Non-pigmented ciliary epithelial cell (primary cell): ENCODE results near the gene ULK2.
A peak's percentile ranks its signal among the peaks of the same experiment; 100 is the strongest.
"Not testable (repeated sequence)": the region's sequence is repeated elsewhere in the genome, so short reads cannot be mapped to it uniquely, and the experiment has no call there.

Source experiments
- DNase-seq: peaks from one replicate; pipeline ENCODE4 v3.0.0-alpha.2; 2010; ENCODE audit warnings: low read depth

The ULK2 gene

DNA sequence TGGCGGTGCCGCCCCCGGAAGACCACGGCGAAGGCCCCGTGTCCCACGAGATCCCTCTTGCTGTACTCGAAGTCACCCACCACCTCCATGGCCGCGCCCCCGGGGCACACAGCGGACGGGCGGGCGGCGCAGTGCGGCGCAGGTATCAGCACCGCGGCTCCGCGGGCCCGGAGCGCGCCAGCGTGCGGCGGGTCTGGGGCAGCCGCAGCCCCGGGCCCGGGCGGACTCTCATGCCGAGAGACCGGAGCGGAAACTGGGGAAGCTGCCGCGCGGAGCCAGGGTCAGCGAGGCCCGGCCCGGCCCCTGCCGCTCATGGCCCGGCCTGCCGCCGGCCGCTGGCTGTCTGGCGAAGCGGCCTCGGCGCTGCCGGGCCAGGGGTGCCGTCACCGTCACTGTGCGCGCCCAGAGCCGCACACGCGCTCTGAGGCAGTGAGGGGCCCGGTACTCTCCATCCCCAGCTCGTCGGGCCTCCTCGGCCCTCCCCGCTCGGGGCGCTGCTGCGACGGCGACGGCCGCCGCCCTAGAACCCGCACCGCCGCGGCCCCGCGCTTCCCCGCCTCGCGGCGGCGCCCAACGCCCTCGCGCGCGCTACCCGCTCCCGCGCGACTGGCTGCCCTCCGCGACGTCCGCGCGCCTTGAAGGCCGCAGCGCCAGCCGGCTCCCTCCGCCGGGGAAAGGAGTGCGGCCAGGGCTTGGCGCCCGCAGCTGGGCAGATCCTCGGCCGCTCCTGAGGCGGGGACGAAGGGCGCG, at the start of gene ULK2:
Gene ULK2, minus strand, starts transcription at position 608 of the 750 bp plus-strand sequence. Its CDS starts 519 bp downstream, at position 89.
- peak; percentile 15 for DNase-seq

DNA sequence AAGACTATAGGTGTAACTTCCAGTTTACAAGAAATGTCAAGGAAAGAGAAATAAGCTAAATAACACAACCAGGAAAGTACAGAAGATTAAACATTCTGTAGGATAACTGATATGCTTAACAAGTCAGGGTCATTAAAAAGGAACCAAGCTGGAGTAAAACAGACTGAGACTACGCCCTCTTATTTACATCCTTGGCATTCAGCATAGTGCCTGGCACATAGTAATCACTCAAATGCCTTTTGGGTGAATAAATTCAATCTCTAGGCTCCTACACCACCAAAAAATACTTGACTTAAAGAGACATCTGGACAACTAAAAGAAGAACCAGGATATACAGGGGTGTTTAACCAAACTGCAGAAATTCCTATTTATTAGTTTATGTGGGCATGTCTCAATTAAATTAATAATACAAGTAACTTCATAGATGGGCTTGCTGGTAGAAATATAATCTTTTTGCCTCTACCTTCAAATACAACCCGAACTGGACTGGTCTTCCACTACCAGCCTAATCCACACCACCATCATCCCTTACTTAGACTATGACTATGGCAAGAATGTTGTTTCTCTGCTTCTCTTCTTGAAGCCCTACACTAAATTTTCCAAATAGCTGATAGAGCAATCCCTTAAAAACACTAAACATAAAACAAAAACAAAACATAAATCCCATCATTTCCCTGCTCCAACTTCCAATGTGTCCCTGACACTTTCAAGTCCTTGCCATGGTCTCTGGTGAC, 47.7 kb upstream of the ULK2 start:
- DNase-seq = no peak

DNA sequence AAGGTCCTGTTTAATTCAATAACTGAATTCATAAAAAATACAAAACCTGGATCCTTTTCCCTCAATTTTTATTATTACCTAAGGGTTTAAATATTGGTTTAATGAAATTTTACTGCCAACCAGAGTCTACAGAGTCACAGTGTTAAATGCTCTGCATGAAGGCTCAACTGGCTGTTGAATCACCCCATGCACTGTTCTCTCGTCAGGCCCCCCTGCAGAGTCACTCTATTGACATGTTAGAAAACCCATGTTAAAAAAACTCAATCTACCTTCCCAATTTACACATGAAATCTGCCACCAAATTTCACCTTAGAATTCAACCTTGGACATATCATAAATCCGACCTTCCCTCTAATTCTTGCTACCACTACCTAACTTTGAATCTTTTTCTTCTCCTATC, 43.3 kb upstream of the ULK2 start:
- DNase-seq = no peak

DNA sequence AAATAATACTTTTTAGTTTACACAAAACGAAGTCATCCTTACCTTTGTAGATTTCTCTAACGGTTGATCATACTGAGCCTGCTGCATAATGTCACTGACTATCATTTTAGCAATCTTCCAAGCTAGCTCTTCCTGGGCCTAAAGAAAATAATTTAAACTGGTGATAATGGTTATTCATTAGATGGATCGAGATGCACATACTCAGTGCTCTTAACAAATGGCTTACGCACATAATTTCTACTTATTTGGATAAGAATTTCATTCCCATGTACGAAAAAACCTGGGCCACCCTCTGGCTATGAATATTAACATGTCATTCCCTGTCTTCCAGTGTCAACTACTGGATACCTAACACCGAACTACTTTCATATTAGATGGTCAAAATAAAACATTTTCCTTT, 41.4 kb upstream of the ULK2 start:
- no peak for DNase-seq

DNA sequence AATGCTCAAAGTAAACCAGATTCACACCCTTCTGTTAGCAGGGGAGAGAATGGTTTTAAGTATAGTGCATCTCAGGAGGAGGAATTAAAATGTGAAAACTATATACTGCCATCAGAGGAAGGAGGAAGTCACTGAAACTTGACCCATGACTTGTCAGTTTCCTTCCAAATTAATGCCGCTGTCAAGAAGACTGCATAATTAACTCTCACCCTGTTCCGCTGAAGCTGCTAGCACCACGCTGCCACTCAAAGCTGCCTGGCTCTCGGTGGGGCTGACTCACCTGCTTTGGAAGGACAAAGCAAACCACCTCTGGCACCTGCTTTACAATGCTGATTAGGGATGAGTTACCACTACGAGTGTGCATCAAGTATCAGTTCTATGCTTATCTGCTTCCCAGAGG, 37.8 kb upstream of the ULK2 start:
- DNase-seq = no peak

DNA sequence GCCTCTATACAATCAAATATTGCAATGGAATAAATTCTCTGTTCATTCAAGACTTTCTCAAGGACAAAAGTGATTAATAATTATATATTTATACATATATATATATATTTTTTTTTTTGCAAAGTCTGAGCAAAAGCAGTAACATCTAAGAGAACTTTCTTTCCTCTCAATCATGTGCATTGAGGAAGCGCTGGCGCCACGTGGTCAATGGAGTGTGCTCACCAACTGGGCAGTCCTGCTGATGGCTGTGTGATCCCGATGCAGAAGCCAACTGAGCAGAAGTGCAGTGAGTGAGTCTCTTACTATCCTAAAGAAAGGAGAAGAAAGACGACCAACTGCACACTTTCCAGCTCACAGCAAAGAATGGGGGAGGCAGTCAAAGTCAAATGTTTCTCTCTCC, 37.2 kb upstream of the ULK2 start:
- no peak for DNase-seq

DNA sequence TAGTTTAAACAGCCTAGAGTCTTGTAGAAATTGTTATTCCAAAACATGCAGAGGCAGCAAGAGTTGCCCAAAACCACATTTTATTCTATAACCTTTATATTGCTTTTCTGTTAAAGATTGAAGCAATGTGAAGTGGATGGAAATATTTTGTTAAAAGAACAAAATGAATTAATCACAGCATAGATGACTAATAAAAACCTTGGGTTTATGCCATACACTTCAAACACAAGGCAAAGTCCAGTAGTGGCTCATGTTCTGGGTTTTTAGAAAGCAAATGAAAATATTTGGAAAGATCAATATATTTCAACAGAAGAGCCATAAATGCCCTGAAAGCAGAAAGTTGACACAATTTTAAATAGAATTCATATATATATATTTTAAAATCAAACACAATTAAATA, 36.7 kb upstream of the ULK2 start:
- no peak for DNase-seq

DNA sequence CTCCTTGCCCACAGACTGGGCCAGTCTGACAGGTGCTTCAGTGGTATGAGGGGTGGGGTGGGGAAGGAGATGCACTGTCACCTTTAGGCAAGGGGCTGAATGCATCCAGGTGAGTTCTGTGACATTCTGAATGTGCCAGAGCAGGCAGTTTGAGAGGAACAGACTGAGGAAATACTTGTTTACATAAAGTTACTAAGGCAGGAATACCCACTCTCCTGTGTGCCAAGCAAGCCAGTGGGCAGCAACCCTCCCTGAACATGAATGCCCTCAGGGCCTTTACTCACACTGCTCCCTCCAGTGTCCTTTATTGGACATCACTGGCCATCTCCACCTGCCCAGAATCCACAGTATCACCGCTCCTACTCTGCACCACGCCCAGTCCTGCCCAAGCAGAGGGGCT, 33.1 kb upstream of the ULK2 start:
- no peak for DNase-seq

DNA sequence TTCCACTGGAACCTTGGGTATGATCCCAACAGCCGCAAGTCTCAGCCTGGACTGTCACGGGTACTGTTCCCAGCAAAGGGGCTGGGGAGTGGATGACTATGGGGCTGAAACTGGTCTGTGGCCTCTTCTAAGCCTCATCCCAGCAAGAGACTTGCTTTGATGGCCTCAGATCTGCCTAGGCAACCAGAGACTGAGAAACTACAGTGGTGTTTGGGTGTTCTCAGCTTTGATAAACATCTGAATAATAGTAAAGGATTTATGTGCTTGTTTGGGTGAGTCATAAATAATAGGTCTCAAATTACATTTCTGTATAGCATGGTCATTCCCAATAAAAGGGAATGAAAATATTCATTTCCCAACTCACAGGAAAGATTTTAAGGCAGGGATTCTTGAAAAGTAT, 30.2 kb upstream of the ULK2 start:
- peak; percentile 40 for DNase-seq

DNA sequence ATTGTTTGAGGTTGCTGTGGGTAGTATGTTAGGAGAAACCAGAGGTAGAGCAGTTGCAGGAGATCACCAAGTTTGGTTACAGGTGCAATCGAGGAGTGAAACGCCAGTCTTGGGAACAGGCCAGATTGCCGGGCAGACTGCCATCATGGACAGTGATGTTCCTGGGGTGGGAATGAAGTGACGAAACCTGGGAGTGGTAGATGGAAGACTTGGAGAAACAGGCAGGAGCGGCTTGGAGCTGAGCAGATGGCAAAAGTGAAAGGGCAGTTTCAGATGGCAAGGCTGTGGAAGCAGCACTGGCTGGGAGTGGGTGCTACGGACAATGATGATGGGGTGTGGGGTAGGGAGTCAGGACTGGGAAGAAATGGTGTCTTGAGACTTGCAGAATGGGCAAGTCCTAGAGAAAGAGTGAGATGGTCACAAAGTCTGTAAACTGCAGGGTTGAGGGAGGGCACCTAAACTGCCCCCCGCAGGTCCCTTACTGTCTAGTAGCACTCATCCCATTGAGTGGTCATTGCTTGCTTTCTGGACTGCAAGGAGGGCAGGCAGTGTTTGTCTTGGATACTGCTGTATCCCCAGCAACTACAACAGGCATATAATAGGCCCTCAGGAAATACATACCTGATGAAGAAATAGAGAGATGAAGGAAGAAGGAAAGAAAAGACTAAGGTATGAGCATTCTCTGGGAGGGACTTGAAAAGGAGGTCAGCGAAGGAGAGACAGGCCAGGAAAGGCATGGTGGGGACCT, 29.5 kb upstream of the ULK2 start:
- DNase-seq = no peak

DNA sequence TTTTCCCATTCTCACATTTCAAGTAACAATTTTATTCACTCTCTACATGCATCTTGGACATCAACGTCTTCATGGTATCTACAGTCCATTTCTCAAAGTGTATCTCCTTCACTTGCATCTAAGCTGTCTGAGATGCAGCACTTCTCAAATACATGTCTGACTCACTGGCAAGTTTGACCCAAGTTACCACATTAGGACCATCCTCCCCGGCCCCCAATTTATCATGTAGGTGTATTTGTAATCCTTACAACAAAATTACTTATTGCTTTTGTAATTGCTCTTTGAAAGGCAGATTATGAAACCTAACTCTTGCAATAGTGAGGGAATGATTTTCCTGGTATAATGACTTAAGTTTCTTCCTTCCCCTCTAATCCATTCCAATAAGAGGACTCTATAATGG, 28.9 kb upstream of the ULK2 start:
- DNase-seq = no peak

DNA sequence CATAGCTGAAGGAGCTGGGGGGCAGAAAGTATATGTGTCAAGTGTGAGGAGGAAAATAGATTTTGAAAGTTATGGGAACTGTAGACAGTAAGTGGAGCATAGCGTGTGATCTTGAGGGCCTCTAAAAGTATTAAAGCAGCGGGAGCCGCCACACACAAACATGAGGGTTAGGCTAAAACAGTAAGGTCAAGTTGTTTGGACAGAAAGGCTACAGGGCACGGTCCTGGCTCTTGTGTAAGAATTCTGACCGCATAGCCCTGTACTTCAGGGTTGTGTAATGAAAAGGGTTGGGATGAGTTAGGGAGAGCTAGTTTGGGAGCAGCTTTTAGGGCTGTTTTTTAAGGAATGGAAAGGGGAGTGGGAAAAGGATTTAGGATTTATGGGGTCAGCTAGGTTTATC, 22.8 kb upstream of the ULK2 start:
- DNase-seq = not testable (repeated sequence)

DNA sequence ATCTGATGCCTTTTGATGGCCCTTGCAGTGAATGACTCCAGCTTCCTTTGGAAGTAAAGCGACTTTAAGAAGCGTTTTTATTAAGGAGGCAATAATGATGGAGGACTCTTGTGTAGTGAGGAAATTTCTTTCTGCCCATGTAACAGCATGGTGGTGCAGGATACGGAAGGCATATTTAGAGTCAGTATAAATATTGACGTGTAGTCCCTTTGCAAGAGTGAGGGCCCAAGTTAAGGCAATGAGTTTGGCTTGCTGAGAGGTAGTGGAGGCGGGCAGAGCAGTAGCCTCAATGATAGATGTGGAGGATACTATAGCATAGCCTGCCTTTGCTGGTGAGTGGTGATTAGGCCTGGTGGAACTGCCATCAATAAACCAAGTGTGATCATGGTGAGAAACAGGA, 22.3 kb upstream of the ULK2 start:
- DNase-seq = not testable (repeated sequence)

DNA sequence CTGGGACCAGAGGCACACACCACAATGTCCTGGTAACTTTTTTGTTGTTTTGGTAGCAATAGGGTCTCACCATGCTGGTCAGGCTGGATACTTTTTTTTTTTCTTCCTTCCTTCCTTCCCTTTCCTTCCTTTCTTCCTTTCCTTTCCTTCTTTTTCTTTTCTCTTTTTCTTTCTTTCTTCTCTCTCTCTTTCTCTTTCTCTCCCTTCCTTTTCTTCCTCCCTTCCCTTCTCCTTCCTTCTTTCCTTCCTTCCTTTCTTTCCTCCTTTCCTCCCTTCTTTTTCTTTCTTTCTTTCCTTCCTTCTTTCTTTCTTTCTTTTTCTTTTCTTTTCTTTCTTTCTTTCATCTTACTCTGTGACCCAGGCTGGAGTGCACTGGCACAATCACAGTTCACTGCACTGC, 18.4 kb upstream of the ULK2 start:
- DNase-seq = no peak

DNA sequence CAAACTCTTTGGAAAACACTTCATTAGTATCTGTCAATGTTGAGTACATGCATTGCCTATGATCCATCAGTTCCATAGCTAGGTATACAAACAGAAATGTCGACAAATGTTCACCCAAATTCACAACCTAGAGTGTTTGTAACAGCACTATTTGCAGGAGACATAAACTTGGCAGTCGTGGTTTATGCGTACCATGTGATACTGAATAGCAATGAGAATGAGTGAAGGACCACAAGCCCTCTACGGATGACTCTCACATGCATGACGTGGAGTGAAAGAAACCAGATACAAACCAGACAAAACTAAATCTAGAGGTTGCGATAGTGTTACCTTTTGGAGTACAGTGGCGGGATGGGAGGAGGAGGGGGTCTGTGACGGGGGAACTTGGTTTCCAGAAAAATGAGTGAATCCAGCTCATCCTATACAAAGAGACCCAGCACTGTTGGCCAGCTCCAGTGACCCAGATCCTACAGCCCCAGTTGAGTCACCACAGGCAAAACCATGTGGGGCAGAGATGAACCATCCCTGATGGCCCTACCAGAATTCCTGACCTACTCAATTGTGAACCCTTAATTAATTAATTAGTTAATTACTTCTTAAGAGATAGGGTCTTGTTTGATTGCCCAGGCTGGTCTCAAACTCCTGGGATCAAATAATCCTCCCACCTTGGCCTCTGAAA, 15.9 kb upstream of the ULK2 start:
- no peak for DNase-seq

DNA sequence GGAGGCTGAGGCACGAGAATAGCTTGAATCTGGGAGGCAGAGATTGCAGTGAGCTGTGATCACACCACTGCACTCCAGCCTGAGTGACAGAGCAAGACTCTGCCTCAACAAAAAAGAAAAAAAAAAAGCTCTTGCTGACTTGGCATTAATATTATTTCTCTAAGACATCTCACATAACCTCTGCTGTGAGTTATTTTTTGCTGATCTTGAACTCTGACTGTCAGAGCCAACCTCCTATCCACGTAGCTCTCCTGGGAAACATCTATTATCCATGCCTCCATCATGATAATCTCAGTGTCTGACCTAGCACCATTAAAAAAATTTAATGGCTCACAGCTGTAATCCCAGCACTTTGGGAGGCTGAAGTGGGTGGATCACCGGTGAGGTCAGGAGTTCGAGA, 12.7 kb upstream of the ULK2 start:
- no peak for DNase-seq

DNA sequence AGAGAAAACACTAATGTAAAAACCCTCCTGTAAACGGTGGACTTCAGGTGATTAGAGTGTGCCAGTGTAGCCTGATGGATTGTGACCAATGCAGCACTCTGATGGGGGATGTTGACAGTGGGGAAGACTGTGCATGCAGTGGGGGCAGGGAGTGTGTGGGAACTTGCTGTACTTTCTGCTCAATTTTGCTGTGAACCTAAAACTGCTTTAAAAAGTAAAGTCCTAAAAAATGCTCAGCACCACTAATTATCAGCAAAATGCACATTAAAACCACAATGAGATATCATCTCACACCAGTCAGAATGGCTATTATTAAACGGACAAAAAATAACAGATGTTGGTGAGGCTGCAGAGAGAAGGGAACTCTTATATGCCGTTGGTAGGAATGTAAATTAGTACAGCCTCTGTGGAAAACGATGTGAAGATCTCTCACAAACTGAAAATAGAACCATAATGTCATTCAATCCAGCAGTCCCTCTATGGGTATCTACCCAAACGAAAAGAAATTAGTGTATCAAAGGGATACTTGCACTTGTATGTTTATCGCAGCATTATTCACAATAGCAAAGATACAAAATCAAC, 9.7 kb upstream of the ULK2 start:
- no peak for DNase-seq

DNA sequence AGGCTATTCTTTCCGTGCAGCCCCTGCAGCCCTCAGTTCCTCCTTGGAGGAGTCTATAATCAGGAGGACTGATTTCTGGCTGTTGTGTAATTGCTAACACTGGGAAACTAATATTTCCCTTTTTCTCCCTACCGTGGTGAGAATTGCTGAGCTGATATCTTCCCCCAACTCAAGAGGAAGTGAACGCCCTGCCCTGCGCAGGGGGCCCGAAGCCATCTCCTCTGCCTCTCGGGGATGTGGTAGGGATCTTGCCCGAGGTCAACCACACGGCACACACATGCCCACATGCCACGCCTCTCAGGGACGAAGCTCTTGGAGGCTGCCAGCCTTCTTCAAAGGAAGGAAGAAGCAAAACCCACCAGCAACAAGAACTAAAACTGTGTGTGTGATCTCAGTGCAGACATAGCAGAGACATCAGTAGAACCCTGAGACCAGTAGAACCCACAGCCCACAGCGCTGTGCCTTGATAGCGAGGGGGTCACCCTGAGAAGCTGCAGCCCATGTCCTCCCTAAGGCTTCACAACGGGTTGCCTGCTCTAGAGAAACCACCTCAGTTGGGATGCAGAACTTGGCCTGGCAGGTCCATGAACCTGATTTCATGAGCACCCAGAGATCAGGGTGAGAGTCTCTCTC, 8.9 kb upstream of the ULK2 start:
- no peak for DNase-seq

DNA sequence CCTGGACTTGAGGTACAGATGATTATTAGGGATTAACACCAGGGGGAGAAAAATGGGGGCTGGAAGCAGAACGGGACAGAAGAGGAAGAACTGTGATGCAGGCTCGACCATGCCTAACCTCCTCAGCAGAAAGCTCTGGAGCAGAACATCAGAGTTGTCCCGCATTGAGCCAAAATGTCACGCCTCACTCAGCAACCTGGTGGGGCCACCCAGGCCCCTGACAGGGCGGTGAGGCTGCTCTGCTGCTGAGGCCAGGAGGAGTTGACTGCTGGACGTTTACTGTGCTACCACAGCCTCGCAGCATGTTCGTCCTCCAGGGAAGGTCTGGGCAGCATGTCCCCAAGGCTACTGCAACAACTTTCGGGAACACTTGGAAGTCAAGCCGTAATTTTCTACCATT, 6.5 kb upstream of the ULK2 start:
- DNase-seq = no peak

DNA sequence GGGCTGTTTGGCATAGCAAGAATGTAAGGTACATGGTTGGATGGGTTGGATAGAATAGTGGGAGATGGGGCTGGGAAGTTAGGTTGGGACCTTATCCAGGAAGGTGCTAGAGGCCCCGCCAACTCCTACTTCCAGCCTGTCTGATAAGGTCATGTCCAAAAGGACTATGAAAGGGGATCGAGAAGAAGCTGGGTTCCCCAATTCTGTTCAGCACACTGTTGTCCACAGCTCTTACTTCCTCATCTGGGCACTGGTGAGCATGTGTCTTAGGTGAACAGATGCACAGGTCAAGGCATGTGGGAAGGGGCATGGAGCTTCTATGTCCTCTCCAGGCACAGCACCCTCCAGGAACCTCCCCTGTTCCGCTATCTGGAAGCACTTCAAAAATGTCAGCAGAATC, 5.6 kb upstream of the ULK2 start:
- DNase-seq = no peak

DNA sequence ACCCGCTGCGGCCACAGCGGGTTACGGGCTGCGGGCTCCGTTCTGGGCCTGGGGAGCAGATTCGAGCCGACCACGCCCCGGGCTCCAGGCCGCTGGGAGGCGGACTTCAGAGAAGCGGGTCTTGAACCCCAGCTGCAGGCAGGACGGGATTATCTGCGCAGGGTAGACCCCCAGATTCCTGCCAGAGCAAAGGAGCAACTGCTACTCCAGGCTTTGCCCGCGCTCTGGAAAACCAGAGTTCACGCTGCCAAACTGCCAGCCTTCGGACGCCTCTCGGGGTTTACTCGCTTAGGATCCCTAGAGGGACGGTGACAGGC, 301 bp upstream of the ULK2 start:
- no peak for DNase-seq

DNA sequence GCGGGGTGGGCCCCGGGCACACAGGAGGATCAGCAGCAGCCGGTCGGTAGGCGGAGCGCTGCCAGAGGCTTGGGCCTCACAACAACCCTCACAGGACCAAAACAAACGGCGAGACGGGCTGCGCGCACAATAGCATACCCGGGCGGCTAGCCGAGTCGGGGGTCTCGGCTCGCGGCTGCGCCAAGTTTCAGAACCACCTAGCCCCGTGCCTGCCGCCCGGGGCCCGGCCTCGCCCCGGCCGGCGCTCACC, 732 bp downstream of the ULK2 start:
- peak; percentile 6 for DNase-seq
